OCI-M2 (cell line): Measurements from ENCODE around the gene BRINP3.
"Not testable (repeated sequence)": the region's sequence is repeated elsewhere in the genome, so short reads cannot be mapped to it uniquely, and the experiment has no call there.

Source experiments
- DNase-seq: peaks from one replicate; lab custom pipeline; 2025; ENCODE audit not compliant: unreplicated experiment; lab: John Stamatoyannopoulos, UW

Gene BRINP3

DNA sequence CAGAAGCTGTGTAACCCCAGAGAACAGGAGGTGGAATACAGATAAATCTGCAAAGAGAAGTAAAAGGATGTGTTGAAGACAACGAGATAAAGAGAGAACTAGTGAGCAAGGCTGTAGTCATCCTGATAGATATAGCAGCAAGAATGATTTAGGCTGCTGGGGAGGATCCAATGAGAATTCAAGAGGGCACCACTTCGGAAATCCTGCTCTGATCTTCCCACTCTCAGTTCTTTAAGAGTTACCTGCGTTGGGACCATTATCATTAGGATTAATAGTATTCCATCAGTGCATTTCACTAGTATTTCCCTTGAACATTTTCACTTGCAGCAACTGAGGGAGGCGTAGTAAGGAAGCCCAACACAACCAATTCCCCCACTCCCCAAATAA is at the start of gene BRINP3:
TSS of gene BRINP3 (minus strand) at position 103 of the 387 bp plus-strand sequence.
- peak; percentile 12 for DNase-seq

DNA sequence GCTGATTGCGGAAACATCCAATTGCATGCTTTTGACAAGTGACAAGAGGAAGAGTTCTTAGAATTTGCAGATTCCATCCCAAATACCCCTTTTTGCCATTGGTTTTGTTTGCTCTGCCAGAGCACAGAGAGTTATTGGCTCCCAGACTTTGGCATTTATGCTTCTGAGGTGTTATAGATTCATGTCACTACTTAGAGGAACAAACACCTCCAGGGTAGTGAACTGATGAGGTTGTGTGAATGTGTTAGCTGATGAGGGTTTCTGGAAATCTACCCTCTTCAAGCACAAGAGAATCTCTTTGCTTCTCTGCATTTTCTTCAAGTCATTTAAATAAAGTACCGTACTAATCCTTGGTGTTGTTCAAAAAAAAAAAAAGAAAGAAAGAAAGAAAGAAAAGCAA is 33.9 kb upstream of the BRINP3 start:
- DNase-seq, result no peak

DNA sequence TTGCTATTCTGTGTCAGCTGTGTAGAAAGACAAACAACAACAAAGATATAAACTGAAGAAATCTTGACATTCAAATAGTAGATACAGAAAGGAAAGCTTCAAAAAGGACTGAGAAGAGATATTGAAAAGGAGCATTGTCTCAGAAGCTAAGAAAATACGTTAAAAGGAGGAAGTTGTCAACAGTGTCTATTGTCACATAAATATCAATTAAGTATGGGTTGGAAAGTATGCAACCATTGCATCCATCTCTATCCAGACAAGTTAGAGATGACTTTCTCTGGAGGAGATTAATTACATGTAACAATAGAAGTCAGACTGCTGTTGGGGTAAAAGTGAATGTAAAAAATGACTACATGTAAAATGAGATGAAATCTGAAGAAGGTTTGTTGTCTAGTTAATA is 29.7 kb upstream of the BRINP3 start:
- no peak for DNase-seq

DNA sequence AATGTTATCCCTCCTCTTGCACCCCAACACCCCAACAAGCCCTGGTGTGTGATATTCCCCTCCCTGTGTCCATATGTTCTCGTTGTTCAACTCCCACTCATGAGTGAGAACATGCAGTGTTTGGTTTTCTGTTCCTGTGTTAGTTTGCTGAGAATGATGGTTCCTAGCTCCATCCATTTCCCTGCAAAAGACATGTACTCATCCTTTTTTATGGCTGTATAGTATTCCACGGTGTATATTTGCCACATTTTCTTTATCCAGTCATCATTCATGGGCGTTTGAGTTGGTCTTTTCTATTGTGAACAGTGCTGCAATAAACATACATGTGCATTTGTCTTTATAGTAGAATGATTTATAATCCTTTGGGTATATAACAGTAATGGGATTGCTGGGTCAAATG is 26.9 kb upstream of the BRINP3 start:
- DNase-seq, result not testable (repeated sequence)

DNA sequence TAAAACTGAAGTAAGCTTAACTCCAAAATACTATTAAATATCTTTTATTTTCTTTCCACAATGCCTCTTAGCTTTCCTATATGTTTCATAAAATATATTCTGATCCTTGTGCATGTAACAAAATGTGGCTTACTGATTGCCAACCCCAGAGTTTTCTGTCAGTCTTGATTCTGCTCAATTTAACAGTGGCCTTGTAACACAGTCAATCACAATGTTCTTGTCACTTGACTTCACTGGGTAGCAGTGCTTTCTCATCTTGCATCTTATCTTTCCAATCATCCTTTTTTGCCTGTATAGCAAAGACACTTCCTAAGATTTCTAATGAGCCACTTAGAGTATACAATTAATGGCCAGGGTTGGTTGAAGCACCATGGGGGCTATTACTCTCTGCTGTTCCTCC is 19.9 kb upstream of the BRINP3 start:
- DNase-seq, result no peak

DNA sequence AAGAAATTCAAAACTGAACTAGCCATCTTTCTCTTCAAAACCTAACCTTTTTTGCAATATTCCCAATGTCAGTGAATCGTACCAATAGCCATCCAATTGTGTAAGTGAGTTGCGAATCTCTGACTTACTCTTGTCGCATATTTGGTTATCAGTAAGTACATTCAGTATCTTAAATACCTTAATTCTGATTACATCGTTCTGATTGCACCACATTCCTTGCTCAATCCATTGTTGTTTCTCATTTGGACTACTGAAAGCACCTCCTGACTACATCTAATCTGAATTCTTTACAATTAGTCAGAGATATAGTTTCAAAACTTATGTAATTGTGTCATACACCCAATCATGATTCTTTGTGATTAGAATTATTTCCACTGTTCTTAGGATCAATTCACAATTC is 16.8 kb upstream of the BRINP3 start:
- DNase-seq, result no peak

DNA sequence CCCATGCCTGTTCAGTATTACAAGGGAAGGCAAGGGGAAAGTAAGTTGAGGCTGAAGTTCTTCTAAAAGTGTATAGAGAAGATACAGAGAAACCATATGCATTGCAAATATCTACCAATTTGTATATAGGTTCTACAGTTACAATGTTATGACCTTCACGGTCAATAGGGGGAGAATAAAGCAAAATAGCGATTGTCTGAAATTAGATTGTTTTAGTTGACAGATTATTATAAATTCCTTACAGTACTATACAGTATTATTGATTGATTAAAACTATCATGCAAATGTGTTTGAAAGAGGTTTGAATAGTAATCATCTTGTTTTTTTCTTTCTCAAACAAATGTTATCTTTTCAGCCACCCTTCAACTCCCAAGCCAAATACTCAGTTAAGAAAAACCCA is 13.7 kb upstream of the BRINP3 start:
- DNase-seq, result no peak

DNA sequence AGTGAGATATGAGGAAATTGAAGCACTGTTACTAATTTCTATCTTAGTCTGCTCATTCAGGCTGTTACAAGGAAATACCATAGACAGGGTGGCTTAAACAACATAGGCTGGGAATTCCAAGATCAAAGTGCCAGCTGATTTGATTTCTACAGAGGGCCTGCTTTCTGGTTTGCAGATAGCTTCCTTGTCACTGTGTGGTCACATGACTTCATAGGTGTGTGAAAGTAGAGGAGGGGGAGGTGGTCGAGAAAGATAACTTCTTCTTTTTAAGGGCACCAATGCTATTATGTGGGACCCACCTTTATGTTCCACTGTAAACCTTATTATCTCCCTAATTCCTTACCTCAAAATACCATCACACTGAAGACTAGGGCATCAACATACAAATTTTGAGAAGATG is 6.4 kb upstream of the BRINP3 start:
- DNase-seq, result no peak

DNA sequence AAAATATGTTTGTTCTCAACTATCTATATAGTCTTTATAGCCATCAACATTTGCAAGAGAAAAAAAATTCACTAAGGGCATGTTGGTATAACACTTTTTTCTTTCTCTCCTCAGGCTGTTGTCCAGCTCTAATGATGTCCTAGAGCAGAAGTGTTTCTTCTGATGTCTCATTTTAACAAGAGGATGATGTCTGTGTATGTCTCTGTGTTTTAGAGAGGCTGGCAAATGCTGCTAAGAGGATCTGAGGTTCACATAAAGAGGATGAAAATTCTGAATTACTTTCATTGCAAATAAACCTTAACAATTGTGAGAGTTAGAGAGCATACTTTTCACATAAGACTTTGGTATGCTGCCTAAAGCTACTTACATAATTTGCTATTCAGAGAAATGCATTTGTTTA is 2.6 kb upstream of the BRINP3 start:
- no peak for DNase-seq

DNA sequence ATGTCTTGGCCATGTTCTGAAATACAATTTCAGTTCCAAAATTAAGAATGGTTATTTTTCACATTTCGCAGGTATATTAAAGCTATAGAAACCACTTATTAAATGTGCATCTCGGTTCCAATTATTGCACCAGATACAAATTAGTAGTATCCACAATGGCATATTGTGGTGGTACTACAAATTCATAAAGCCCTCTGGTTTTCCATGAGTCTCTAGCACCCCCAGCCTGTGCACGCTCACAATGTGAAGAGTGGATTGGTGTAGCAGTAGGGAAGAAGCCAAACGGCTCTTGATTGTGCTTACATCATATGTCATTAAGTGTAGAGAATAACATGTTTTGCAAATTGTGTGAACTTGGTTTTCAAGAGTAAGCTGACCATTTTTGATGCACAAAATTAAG is 1.9 kb upstream of the BRINP3 start:
- no peak for DNase-seq

DNA sequence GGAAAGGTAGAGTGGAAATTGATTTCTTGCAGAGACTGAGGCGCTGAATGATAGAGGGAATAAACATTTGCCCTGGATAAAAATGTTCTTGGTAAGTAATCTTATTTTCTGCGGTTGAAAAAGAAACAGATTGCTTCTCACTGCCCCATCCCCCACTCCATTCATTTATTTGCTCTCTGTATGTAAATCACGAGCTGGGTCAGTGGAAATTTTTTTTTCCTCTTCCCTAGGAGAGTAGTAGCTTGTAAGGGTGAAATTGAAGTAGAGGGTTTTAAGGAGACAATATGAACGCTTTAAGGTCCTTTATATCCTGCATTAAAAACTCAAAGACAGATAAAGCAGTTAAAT is 1.4 kb upstream of the BRINP3 start:
- DNase-seq, result no peak

DNA sequence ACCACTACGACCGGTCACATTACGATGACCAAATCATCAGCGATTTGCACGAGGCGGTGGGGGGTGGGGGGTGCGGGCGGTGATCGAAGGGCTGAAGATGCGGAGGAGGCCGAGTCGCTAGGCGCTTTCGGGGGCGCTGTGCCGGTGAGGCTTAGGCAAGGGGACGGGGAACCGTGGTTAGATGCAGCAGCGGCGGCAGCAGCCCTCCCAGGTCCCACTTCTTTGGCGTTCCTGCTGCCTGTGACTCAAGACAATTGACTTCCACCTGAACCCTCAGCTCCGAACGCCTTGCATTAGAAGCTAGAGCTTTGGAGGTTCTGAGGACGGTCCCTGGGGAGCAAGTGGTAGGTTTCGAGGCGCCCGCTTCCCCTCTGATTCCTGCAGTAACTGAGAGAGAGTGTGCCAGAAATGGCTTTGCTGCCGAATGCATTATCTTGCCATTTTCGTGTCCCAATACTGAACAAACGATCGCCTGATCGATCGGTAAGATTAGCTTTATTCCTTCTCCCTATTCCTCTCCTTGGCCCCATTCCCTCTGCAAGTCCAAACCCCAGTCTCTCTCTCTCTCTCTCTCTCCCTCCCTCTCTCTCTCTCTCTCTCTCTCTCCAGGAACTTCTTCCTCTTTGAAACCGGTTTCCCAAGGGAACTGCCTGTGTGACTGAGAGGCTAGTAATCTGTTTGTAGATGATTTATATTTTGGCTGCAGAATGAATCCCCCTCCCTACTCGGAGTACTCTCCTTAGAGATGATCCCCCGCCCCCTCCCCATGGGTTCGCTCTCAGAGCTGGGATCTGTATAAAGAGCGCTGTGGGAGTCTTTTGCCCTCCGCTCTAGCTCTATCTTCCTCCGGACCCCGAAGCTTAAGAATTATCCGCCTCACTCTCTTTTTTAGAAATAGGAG is 735 bp upstream of the BRINP3 start:
- no peak for DNase-seq

DNA sequence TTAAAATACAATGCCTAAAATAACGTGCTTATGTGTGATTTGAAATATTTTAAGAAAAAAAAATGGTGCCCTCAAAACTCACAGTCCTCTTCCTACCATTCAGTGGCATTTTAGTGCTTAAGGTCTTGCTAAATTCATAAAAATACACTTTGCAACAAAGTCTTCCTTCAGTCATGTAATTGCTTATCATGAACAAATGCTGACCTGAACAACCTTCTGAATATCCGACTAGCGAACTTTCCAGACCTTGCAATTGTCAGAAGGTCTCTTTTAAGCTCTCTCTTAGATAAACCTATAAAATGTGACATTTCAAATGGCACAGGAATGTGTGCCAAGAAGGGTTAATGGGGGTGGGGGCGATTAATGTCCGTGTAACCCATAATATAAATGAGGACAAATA is 858 bp downstream of the BRINP3 start:
- DNase-seq, result no peak

DNA sequence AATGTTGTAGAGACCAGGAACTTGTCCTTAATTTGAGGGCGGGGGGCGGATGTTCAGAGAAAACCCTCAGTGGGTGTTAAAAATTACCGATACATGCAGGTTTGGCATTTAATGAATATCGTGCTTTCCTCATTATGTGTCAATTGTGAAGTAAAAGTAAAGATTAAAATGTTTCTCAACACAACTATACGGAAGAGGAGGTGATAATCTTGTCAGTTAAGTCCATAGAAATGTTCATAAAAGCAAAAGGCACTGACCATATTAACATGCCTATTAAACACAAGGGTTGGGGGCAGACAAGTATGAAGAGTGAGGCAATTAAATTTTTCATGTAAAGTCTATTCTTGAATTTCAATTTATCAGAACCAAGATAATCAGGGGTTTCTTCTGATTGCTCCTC is 1.3 kb downstream of the BRINP3 start:
- no peak for DNase-seq

DNA sequence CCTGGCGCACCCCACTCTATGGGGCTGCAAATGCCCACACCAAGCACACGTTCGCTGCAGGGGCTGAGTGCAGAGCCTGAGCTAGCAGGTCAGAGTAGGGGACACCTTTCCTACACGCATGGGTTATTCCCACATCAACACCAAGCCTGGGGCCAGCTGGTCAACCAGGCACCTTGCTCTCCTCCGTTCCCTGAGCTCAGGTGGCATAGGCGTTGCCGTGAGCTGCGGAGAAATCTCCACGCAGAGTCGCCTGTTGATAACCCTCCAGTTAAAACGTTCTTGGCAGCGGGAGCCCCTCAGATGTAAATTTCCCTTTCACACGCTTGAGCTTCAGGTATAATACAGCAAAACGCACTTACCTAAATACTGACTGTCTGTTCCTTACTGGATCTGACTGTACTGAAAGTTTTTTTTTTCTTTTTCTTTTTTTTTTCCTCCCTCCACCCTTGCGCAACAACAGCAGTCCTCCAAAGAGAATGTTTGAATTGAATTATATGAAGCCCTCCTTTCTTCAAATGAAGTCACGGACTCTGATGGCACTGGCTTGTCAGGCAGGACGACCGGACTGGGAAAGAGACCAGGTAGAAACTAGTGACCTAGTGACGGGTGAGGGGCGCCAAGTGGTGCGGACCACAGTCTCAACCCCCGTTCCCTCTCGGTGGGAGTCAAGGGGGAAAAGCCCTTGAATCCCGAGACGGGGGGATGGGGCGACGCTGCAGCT is 2.1 kb downstream of the BRINP3 start:
- no peak for DNase-seq

DNA sequence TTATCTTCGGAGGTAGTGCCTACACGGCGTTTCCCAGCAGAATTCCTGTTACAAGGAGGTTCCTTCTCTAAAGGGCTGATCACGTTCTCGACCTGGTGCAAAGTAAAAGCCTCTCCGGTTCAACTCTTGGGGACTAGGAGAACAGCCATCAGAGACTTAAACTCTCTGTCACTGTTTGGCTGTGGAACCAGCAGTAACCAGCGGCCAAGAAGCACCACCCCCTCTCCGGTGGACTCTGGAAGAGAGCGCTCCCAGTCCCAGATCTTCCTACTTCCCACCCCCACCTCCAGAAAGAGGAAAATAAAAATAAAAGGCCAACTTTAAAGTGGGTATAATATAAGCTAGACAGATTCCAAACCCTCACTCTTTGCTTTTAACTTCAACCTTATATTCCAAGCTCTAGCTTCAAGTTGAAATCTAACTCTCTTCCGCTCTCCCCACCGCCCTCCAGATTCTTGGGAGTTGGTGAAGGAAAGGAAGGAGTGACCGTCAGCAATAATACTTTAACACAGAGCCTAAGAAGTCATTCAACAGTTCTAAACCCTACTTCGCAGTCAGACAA is 2.9 kb downstream of the BRINP3 start:
- no peak for DNase-seq

DNA sequence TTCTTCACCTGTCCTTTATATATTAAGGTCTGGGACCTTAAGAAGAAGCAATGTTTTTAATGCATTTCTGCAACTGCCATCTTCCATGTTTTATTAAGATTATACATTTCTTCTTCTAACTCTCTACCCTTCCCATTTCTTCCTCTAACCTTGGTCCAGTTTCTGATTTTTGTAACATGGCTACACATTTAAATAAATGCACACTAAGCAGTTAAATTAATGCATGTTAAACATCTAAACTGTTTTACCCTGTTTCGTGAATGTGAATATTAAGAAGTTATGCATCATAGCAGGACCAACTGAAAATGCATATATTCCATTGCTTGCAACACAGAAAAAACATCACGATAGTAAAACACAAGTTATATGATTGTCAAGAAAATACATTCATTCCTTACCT is 3.7 kb downstream of the BRINP3 start:
- DNase-seq, result no peak

DNA sequence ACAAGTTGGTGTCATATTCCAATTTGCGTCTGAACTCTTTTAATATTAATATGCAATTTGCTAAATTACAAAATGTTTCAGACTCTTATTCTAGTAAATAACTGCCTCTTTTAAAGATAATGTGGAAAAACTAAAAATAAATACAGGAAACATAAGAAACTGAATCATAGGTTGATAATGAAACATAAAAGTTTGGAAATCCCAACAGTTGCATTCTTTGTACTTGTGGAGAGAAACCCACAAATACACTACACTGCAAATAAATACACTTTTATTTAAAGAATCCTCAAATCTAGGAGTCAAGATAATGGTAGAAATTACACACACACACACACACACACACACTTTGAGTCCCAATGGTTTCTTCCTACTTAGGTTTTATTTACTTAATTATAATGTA is 5.2 kb downstream of the BRINP3 start:
- DNase-seq, result no peak

DNA sequence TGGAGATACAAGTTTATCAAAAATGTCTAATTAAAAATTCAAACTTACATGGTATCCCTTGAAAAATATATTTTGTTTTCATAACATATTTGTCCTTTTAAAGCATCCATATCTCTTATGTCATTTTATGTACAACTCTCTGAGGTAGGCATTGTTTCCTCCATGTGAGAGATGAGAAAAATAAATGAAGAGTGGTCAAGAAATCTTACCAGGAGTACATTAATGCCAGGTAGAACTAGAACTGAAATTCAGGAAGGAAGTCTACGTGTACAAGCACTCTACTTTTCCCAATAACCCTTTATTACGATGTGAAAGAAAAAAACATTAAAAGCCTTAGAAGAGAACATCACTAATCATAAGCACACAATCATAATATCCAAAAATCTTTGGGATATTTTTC is 5.6 kb downstream of the BRINP3 start:
- no peak for DNase-seq

DNA sequence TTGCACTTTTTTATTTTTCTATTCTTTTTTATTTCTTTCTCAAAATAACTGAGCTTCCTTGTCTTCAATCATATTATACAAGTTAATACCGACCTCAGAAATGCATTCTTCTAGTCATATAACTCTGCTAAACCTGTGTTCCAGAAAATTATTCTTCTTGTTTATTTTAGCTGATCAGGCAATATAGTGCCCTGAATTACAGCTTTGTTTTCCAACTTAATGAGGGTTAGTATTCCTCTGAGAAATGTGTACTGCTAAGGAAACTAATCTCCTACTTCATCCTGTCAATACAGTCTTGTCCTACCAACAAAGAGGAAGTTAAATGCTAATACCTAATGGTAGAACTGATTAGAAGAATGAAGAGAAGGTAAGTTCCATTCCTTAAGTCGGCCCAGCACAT is 13.0 kb downstream of the BRINP3 start:
- DNase-seq, result no peak

DNA sequence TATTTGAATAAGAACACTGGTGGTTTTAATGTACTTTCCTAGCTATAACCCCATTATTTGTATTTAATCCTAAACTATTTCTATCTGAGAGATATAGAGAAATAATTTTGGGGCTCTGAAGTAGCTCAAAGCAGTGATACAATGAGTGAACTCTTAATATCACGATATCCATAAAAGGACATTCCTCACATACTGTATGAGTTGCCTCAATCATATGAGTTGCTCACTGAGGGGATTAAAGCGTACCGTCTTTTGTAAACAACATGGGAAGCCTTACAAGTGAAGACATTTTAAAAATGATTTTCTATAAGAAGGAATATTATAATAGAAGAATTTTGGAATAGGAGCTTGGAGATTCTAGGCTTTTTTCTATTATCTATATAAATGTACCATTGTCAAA is 21.5 kb downstream of the BRINP3 start:
- no peak for DNase-seq

DNA sequence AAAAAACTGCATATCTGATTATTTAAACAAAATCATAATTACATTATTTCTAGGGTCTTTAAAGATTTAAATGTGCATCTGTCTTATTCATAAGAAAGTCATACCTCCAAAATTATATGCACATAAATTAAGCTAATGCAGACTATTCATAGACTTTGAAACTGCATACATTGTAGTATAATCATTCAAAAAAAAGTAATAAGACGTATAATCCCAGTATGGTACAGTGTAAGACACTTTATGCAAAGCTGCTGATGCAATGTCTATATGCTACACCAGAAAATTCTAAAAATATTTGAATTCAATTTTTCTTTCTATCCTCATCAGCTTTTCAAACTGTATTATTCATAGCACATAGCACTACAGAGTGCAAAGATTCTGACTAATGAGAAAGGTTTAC is 22.0 kb downstream of the BRINP3 start:
- DNase-seq, result no peak
